DND-41 (cell line): ENCODE measurements around the gene COL25A1.

Experiments used
- ATAC-seq: fragments of 200-7000 bp; cut with Tn5 transposase; 3 replicates; pipeline ENCODE4 v1.9.1; 2021; ENCODE audit warnings: low read depth; ENCODE audit not compliant: insufficient read depth
- DNase-seq: peaks from one replicate; pipeline ENCODE4 v3.0.0-alpha.2; 2020
- H2AFZ ChIP-seq: 2 replicates; pipeline ENCODE4 v1.6.0; 2012; ENCODE audit warnings: low read depth, low read length
- H3K27ac ChIP-seq: 2 replicates; pipeline ENCODE4 v1.5.1; 2012; ENCODE audit warnings: low read length, inconsistent platforms
- H3K27me3 ChIP-seq: fragments of 200-600 bp; sonication (generic); 2 replicates; pipeline ENCODE4 v1.6.0; 2012; ENCODE audit warnings: low read length, mild to moderate bottlenecking, inconsistent platforms; ENCODE audit not compliant: insufficient read depth, poor library complexity
- H3K36me3 ChIP-seq: 2 replicates; pipeline ENCODE4 v1.5.1; 2012; ENCODE audit warnings: low read length, inconsistent platforms; ENCODE audit not compliant: insufficient read depth
- H3K4me1 ChIP-seq: 2 replicates; pipeline ENCODE4 v1.5.1; 2012; ENCODE audit warnings: mild to moderate bottlenecking, low read length; ENCODE audit not compliant: insufficient read depth
- H3K4me2 ChIP-seq: 2 replicates; pipeline ENCODE4 v1.6.0; 2012; ENCODE audit warnings: mild to moderate bottlenecking, moderate library complexity, low read length, inconsistent platforms; ENCODE audit not compliant: insufficient read depth
- H3K4me3 ChIP-seq, 2 experiments: fragments of 200-600 bp in 1 of 2; shearing (Covaris generic) in 1 of 2; 2 replicates each; pipeline ENCODE4 v1.5.1; 2012 to 2016; ENCODE audit warnings: inconsistent platforms in 2 of 2, low read length in 2 of 2, mild to moderate bottlenecking in 2 of 2, low read depth in 1 of 2, moderate library complexity in 1 of 2
- H3K79me2 ChIP-seq: 2 replicates; pipeline ENCODE4 v1.6.0; 2012; ENCODE audit warnings: low read length, inconsistent platforms; ENCODE audit not compliant: insufficient read depth
- H3K9ac ChIP-seq: 2 replicates; pipeline ENCODE4 v1.6.0; 2012; ENCODE audit warnings: low read depth, mild to moderate bottlenecking, inconsistent platforms, low read length, moderate library complexity
- H3K9me3 ChIP-seq: 2 replicates; pipeline ENCODE4 v1.5.1; 2012; ENCODE audit warnings: low read length, moderate library complexity, mild to moderate bottlenecking, inconsistent platforms; ENCODE audit not compliant: insufficient read depth, severe bottlenecking
- H4K20me1 ChIP-seq: 2 replicates; pipeline ENCODE4 v1.6.0; 2012; ENCODE audit warnings: low read length; ENCODE audit not compliant: insufficient read depth
- EZH2 ChIP-seq: IDR thresholded peaks from 3 replicates; pipeline ENCODE4 v1.6.1; 2012; ENCODE audit warnings: borderline replicate concordance, low read depth, mild to moderate bottlenecking, moderate library complexity, low read length, inconsistent platforms; ENCODE audit not compliant: severe bottlenecking
- TF ChIP-seq, protein P1 (sequence below): IDR thresholded peaks from 2 replicates; pipeline ENCODE4 v1.5.1; 2012; ENCODE audit warnings: borderline replicate concordance, low read length, moderate library complexity, mild to moderate bottlenecking; ENCODE audit not compliant: poor library complexity, severe bottlenecking; ENCODE audit errors: extremely low read depth

Gene COL25A1

DNA sequence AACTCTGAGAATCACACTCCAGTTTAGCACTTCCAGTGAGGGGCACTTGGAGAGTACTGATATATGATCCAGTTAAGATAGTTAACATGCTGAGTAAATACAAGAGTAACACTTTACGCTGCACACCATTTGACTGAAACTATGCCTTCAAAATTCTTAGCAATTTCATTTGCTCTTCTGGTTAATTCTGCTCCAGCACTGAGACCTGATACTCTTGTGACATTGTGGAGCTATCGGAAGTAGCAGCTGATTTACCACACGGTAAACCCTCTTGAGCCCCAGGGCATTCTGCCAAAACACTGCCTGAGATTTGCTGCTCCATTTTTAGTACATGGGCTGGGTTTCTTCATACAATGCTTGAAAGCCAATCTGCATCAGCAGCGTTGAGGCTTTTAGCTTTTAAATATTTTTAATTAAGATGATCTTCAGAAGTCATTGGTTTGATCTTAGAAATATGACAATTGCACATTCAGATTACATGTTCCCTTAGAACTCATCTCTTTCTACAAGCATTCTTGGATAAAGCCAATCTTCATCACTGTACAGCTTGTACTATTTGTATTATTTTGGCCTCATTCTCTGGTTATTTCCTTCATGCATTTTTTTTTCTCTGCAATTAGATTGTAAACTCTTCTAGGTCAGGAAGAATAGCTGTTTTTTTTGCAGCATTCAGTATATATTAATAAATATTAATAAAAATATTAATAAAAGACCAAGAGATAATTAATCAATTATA is 471.8 kb downstream of the COL25A1 start:
- ATAC-seq (no peak), DNase-seq (no peak)
- TF ChIP-seq, protein P1, sequence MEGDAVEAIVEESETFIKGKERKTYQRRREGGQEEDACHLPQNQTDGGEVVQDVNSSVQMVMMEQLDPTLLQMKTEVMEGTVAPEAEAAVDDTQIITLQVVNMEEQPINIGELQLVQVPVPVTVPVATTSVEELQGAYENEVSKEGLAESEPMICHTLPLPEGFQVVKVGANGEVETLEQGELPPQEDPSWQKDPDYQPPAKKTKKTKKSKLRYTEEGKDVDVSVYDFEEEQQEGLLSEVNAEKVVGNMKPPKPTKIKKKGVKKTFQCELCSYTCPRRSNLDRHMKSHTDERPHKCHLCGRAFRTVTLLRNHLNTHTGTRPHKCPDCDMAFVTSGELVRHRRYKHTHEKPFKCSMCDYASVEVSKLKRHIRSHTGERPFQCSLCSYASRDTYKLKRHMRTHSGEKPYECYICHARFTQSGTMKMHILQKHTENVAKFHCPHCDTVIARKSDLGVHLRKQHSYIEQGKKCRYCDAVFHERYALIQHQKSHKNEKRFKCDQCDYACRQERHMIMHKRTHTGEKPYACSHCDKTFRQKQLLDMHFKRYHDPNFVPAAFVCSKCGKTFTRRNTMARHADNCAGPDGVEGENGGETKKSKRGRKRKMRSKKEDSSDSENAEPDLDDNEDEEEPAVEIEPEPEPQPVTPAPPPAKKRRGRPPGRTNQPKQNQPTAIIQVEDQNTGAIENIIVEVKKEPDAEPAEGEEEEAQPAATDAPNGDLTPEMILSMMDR, result no peak
- no peak for TF ChIP-seq EZH2
- Histone ChIP-seq H4K20me1 (no peaks in the 10 kb centered on the region), H3K4me3 (no peak overlapping the region), H3K4me2 (no peak overlapping the region), H3K9me3 (no peaks in the 10 kb centered on the region), H3K27me3 (no peaks in the 10 kb centered on the region), H3K4me1 (no peaks in the 10 kb centered on the region), H3K79me2 (no peaks in the 10 kb centered on the region), H3K9ac (no peak overlapping the region), H3K27ac (no peak overlapping the region), H3K36me3 (no peaks in the 10 kb centered on the region), H2AFZ (no peak overlapping the region)

DNA sequence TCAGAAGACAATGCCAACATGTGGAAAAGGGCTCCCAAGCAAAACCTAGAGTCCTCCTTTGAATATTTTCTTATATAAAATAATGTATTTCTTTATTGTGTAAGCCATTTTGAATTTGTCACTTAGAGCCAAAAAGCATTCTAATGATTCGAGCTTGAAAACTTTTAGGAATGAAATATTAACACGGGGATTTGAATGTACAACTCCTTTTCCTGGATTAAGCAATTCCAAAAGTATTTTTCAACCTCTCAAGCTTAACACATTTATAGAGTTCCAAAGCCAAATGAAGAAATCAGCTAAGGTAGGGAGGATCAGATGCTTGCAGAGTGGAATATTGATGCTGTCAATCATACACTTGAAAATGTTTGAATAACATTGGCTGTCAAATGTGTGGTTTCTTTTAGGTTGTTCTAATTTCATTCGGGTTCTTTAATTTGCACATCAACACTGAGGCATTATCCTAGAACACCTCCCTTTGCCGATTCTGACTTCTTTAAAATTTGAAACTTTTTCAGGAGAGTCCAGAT is 472.4 kb downstream of the COL25A1 start:
- no peak for DNase-seq
- no peaks in the 10 kb centered on the region for H3K36me3 ChIP-seq
- H3K79me2 ChIP-seq, result no peaks in the 10 kb centered on the region
- no peak overlapping the region for H2AFZ ChIP-seq
- no peak overlapping the region for H3K4me2 ChIP-seq
- H3K4me1 ChIP-seq, result no peaks in the 10 kb centered on the region
- H3K27ac ChIP-seq, result no peak overlapping the region
- H3K4me3 ChIP-seq, result no peak overlapping the region
- no peaks in the 10 kb centered on the region for H4K20me1 ChIP-seq
- no peak for TF ChIP-seq EZH2
- TF ChIP-seq, protein P1, result no peak
- no peak overlapping the region for H3K9ac ChIP-seq
- H3K9me3 ChIP-seq, result no peaks in the 10 kb centered on the region
- no peaks in the 10 kb centered on the region for H3K27me3 ChIP-seq
- no peak for ATAC-seq

DNA sequence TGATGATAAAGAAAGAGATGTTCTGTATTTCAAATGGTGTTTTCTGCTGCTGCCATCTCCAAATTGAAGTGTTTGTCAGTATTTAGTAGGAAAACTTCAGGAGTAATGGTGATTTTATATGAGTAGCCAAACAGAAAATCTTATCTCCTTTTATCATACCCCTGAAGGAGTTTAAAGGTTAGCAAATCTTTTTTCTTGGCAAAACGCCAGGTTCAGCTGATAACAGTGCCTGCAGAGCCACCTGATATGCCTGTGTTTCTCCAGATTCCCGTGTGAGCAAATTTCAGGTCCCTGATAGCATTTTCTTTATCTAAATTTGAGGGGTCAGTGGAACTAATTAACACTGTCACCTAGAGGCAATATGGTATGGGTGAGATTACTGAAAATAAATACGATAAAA is 473.8 kb downstream of the COL25A1 start:
- Histone ChIP-seq H3K4me1 (no peaks in the 10 kb centered on the region), H3K27ac (no peak overlapping the region), H3K9me3 (no peaks in the 10 kb centered on the region), H3K4me2 (no peak overlapping the region), H3K9ac (no peak overlapping the region), H3K79me2 (no peaks in the 10 kb centered on the region), H3K4me3 (no peak overlapping the region), H3K27me3 (no peaks in the 10 kb centered on the region), H4K20me1 (no peaks in the 10 kb centered on the region), H2AFZ (no peak overlapping the region), H3K36me3 (no peaks in the 10 kb centered on the region)
- ATAC-seq (no peak), DNase-seq (no peak)
- TF ChIP-seq, protein P1, result no peak
- TF ChIP-seq EZH2, result no peak
